ENCODE data around the gene RNF148. TPM values are rescaled to one million over a fixed set of nuclear protein-coding genes. Genes with fewer than 3 reads are reported as not detected.

Gene RNF148
- polyA plus RNA-seq, 3 donors: not detected

DNA sequence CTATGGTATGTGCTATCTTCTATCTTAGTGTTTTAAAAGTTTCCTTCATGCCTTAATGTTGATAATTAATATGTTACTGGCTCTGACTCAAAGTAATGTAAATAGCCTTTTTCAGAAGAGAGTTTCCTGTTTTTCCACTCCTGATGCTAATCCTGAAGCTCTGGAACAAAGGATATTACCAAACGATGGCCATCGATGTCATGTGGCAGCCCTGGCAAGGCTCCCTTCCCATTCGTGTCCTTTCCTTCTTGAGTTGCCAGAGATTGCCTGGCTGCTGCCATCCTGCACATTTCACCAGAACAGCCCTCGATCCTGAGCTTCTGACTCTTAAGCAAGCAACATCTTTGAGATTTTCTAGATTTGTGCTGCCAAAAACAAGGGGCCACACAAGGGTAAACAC is 49.8 kb downstream of the RNF148 start:
- intact Hi-C loops (cut with micrococcal nuclease): no loop called here
- H3K27ac Mint-ChIP-seq: no peak overlapping the region
- TF ChIP-seq, protein P1, sequence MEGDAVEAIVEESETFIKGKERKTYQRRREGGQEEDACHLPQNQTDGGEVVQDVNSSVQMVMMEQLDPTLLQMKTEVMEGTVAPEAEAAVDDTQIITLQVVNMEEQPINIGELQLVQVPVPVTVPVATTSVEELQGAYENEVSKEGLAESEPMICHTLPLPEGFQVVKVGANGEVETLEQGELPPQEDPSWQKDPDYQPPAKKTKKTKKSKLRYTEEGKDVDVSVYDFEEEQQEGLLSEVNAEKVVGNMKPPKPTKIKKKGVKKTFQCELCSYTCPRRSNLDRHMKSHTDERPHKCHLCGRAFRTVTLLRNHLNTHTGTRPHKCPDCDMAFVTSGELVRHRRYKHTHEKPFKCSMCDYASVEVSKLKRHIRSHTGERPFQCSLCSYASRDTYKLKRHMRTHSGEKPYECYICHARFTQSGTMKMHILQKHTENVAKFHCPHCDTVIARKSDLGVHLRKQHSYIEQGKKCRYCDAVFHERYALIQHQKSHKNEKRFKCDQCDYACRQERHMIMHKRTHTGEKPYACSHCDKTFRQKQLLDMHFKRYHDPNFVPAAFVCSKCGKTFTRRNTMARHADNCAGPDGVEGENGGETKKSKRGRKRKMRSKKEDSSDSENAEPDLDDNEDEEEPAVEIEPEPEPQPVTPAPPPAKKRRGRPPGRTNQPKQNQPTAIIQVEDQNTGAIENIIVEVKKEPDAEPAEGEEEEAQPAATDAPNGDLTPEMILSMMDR (IDR thresholded peaks at IDR 0.05): no peak

More for the DNA sequence above, 49.8 kb downstream of the RNF148 start:
- H3K27me3 ChIP-seq (ENCODE audit: control insufficient read depth in 2 of 2, insufficient read depth in 2 of 2, low read length in 2 of 2): no peaks in the 10 kb centered on the region
- H3K79me2 ChIP-seq (ENCODE audit: insufficient read depth, low read length): no peaks in the 10 kb centered on the region
- Mint-ChIP-seq H3K9me3 (peaks cover 0 to 14% (median 2%) of the 10 kb centered on the region in 7 donors), H3K36me3 (no peaks in the 10 kb centered on the region), H3K4me3 (no peak overlapping the region), H3K27me3 (ENCODE audit: low read depth in 3 of 3) (peaks cover 0 to 1% (median 0%) of the 10 kb centered on the region in 3 donors), H3K4me1 (no peaks in the 10 kb centered on the region)
- H3K4me2 ChIP-seq (replicated peaks; ENCODE audit: extremely low read depth, low read length, poor library complexity, severe bottlenecking): no peak overlapping the region
- H3K4me3 ChIP-seq (replicated peaks in 1 of 3; ENCODE audit: low read depth in 2 of 3, low read length in 3 of 3): no peak overlapping the region
- no peak overlapping the region for H3K27ac ChIP-seq (ENCODE audit: low read depth in 1 of 2, low read length in 2 of 2)
- H4K20me1 ChIP-seq (ENCODE audit: insufficient read depth, low read length): no peaks in the 10 kb centered on the region
- H3K9ac ChIP-seq (ENCODE audit: insufficient read depth, low read length, poor library complexity, severe bottlenecking): no peak overlapping the region
- H3K36me3 ChIP-seq (replicated peaks in 1 of 2; ENCODE audit: control insufficient read depth in 1 of 2, insufficient read depth in 2 of 2, low read length in 2 of 2): no peaks in the 10 kb centered on the region
- H2AFZ ChIP-seq (ENCODE audit: insufficient read depth, low read depth, low read length, poor library complexity, severe bottlenecking): no peak overlapping the region
- DNase-seq: no peak
- H3K9me3 ChIP-seq (replicated peaks in 1 of 2; ENCODE audit: control insufficient read depth in 1 of 2, insufficient read depth in 1 of 2, low read length in 2 of 2): peaks cover 0 to 5% of the 10 kb centered on the region in 2 donors
- H3K4me1 ChIP-seq (ENCODE audit: control insufficient read depth in 1 of 2, insufficient read depth in 2 of 2, low read length in 2 of 2): no peaks in the 10 kb centered on the region
- 83% methylated on average over 3 of the region's 4 CpGs for WGBS (ENCODE audit: insufficient coverage)

Small RNA genes lying within 50 kb of the gene (small RNA-seq; reads per million reads assigned to genes)
- not detected for gene AC006463.1 (ENCODE audit: insufficient read length, low read depth)

Other genes with a start within 250 kb of the RNF148 start
- gene RNF133, start 3.8 kb downstream of the RNF148 start, polyA plus RNA-seq: not detected
- not detected for gene CADPS2, start 183.5 kb upstream of the RNF148 start, polyA plus RNA-seq

Measured in CD14-positive monocyte (primary cell).